ENCODE measurements around the gene IL22RA1.

- TF ChIP-seq MXI1 (IDR thresholded peaks at IDR 0.05; ENCODE audit: low read depth, low read length) (no peak), CTCF (IDR thresholded peaks at IDR 0.05 in 2 of 3, conservative IDR thresholded peaks at IDR 0.05 in 1 of 3; ENCODE audit: insufficient read depth in 2 of 3, low read depth in 1 of 3, low read length in 3 of 3) (no peak), TEAD4 (IDR thresholded peaks at IDR 0.05; ENCODE audit: low read length) (no peak), TEAD4 (CRISPR knock-in tag; IDR thresholded peaks at IDR 0.05; ENCODE audit: borderline replicate concordance) (no peak), EZH2 (IDR thresholded peaks at IDR 0.05; ENCODE audit: borderline replicate concordance, low read depth, low read length) (no peak), ARID3A (IDR thresholded peaks at IDR 0.05; ENCODE audit: borderline replicate concordance, low read depth, low read length) (no peak), FOSL1 (tag; conservative IDR thresholded peaks at IDR 0.05) (no peak), ZC3H11A (IDR thresholded peaks at IDR 0.05; ENCODE audit: low read depth, low read length) (no peak), MED1 (CRISPR knock-in tag; IDR thresholded peaks at IDR 0.05; ENCODE audit: borderline replicate concordance) (no peak), FOXK1 (CRISPR knock-in tag; IDR thresholded peaks at IDR 0.05; ENCODE audit: borderline replicate concordance) (no peak), USF2 (CRISPR knock-in tag; IDR thresholded peaks at IDR 0.05) (no peak), TBP (optimal IDR thresholded peaks at IDR 0.05; ENCODE audit: low read depth, low read length) (no peak), ZNF224 (CRISPR knock-in tag; IDR thresholded peaks at IDR 0.05) (no peak), STAT5A (IDR thresholded peaks at IDR 0.05; ENCODE audit: borderline replicate concordance, low read length) (no peak), ZNF23 (CRISPR knock-in tag; IDR thresholded peaks at IDR 0.05) (no peak)
Measured at GRCh38 chr1:24167008-24167407, 24.1 kb upstream of the IL22RA1 start.

All from K562 (cell line).